Tibial nerve (tissue), 4 donors: ENCODE measurements around the gene SCN2B.

Experiments used
- EP300 ChIP-seq, 2 donors: sonication (generic); formaldehyde crosslinking; IDR thresholded peaks; one replicate each; pipeline ENCODE4 v1.6.1; 2017; ENCODE audit warnings: antibody characterized with exemption in 2 of 2, mild to moderate bottlenecking in 1 of 2
- POLR2A ChIP-seq, 2 donors: fragments of 450-650 bp; IDR thresholded peaks; one replicate each; pipeline ENCODE4 v1.6.1; 2017; ENCODE audit warnings: antibody characterized with exemption in 2 of 2, mild to moderate bottlenecking in 2 of 2, moderate library complexity in 2 of 2
- TF ChIP-seq, protein P1 (sequence below), 5 experiments: fragments of 200-600 bp in 3 of 5; fragments of 450-650 bp in 2 of 5; sonication (generic) in 3 of 5; IDR thresholded peaks; one replicate each; pipeline ENCODE4 v1.5.1; 2016 to 2019; ENCODE audit warnings: antibody characterized with exemption in 5 of 5, mild to moderate bottlenecking in 3 of 5, moderate library complexity in 2 of 5

GRCh38 chr11:118151431-118151830, 25.0 kb downstream of the SCN2B start:
- TF ChIP-seq EP300 (IDR thresholded peaks at IDR 0.05), result no peak
- TF ChIP-seq POLR2A (IDR thresholded peaks at IDR 0.05), result no peak
- TF ChIP-seq, protein P1, sequence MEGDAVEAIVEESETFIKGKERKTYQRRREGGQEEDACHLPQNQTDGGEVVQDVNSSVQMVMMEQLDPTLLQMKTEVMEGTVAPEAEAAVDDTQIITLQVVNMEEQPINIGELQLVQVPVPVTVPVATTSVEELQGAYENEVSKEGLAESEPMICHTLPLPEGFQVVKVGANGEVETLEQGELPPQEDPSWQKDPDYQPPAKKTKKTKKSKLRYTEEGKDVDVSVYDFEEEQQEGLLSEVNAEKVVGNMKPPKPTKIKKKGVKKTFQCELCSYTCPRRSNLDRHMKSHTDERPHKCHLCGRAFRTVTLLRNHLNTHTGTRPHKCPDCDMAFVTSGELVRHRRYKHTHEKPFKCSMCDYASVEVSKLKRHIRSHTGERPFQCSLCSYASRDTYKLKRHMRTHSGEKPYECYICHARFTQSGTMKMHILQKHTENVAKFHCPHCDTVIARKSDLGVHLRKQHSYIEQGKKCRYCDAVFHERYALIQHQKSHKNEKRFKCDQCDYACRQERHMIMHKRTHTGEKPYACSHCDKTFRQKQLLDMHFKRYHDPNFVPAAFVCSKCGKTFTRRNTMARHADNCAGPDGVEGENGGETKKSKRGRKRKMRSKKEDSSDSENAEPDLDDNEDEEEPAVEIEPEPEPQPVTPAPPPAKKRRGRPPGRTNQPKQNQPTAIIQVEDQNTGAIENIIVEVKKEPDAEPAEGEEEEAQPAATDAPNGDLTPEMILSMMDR (IDR thresholded peaks at IDR 0.05), result no peak
